Measurements from ENCODE around the gene CD6.

CD6 gene

GRCh38 chr11:60935676-60936442, 35.6 kb upstream of the CD6 start:
- H3K4me3 ChIP-seq (replicated peaks; ENCODE audit: insufficient read depth, low read length): no peak overlapping the region
- DNase-seq (ENCODE audit: low read depth in 1 of 2, low spot score in 1 of 2): no peak
- TF ChIP-seq CTCF (IDR thresholded peaks at IDR 0.05; ENCODE audit: insufficient read depth, low read length) (no peak), GABPA (IDR thresholded peaks at IDR 0.05; ENCODE audit: low read depth) (no peak), SPI1 (IDR thresholded peaks at IDR 0.05; ENCODE audit: borderline replicate concordance, low read depth) (no peak), POLR2AphosphoS5 (IDR thresholded peaks at IDR 0.05; ENCODE audit: low read depth) (no peak)
- TF ChIP-seq, protein P1, sequence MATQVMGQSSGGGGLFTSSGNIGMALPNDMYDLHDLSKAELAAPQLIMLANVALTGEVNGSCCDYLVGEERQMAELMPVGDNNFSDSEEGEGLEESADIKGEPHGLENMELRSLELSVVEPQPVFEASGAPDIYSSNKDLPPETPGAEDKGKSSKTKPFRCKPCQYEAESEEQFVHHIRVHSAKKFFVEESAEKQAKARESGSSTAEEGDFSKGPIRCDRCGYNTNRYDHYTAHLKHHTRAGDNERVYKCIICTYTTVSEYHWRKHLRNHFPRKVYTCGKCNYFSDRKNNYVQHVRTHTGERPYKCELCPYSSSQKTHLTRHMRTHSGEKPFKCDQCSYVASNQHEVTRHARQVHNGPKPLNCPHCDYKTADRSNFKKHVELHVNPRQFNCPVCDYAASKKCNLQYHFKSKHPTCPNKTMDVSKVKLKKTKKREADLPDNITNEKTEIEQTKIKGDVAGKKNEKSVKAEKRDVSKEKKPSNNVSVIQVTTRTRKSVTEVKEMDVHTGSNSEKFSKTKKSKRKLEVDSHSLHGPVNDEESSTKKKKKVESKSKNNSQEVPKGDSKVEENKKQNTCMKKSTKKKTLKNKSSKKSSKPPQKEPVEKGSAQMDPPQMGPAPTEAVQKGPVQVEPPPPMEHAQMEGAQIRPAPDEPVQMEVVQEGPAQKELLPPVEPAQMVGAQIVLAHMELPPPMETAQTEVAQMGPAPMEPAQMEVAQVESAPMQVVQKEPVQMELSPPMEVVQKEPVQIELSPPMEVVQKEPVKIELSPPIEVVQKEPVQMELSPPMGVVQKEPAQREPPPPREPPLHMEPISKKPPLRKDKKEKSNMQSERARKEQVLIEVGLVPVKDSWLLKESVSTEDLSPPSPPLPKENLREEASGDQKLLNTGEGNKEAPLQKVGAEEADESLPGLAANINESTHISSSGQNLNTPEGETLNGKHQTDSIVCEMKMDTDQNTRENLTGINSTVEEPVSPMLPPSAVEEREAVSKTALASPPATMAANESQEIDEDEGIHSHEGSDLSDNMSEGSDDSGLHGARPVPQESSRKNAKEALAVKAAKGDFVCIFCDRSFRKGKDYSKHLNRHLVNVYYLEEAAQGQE (IDR thresholded peaks at IDR 0.05; ENCODE audit: insufficient replicate concordance, low read depth): no peak
- H3K27ac ChIP-seq (replicated peaks): no peak overlapping the region
- no peaks in the 10 kb centered on the region for H3K27me3 ChIP-seq (ENCODE audit: insufficient read depth, poor library complexity, severe bottlenecking)

DNA sequence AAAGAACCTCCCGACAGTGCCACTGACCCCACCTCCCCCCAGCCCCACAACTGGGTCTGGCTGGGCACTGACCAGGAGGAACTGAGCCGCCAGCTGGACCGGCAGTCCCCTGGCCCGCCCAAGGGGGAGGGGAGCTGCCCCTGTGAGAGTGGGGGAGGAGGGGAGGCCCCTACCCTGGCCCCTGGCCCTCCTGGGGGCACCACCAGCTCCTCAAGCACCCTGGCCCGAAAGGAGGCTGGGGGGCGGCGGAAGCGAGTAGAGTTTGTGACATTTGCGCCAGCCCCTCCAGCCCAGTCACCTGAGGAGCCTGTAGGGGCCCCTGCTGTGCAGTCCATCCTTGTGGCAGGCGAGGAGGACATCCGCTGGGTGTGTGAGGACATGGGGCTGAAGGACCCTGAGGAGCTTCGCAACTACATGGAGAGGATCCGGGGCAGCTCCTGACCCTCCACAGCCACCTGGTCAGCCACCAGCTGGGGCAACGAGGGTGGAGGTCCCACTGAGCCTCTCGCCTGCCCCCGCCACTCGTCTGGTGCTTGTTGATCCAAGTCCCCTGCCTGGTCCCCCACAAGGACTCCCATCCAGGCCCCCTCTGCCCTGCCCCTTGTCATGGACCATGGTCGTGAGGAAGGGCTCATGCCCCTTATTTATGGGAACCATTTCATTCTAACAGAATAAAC, 34.9 kb upstream of the CD6 start:
- no peak for DNase-seq (ENCODE audit: low read depth in 1 of 2, low spot score in 1 of 2)
- Histone ChIP-seq H3K27me3 (ENCODE audit: insufficient read depth, poor library complexity, severe bottlenecking) (no peaks in the 10 kb centered on the region), H3K27ac (replicated peaks) (no peak overlapping the region), H3K4me3 (replicated peaks; ENCODE audit: insufficient read depth, low read length) (no peak overlapping the region)
- TF ChIP-seq, protein P1 (IDR thresholded peaks at IDR 0.05; ENCODE audit: insufficient replicate concordance, low read depth): no peak
- TF ChIP-seq SPI1 (IDR thresholded peaks at IDR 0.05; ENCODE audit: borderline replicate concordance, low read depth) (no peak), GABPA (IDR thresholded peaks at IDR 0.05; ENCODE audit: low read depth) (no peak), CTCF (IDR thresholded peaks at IDR 0.05; ENCODE audit: insufficient read depth, low read length) (no peak), POLR2AphosphoS5 (IDR thresholded peaks at IDR 0.05; ENCODE audit: low read depth) (no peak)

GRCh38 chr11:60937144-60937527, 34.3 kb upstream of the CD6 start:
- DNase-seq (ENCODE audit: low read depth in 1 of 2, low spot score in 1 of 2): no peak
- no peak for TF ChIP-seq CTCF (IDR thresholded peaks at IDR 0.05; ENCODE audit: insufficient read depth, low read length)
- no peak for TF ChIP-seq POLR2AphosphoS5 (IDR thresholded peaks at IDR 0.05; ENCODE audit: low read depth)
- TF ChIP-seq GABPA (IDR thresholded peaks at IDR 0.05; ENCODE audit: low read depth): no peak
- TF ChIP-seq SPI1 (IDR thresholded peaks at IDR 0.05; ENCODE audit: borderline replicate concordance, low read depth): no peak
- TF ChIP-seq, protein P1 (IDR thresholded peaks at IDR 0.05; ENCODE audit: insufficient replicate concordance, low read depth): no peak
- H3K4me3 ChIP-seq (replicated peaks; ENCODE audit: insufficient read depth, low read length): no peak overlapping the region
- H3K27me3 ChIP-seq (ENCODE audit: insufficient read depth, poor library complexity, severe bottlenecking): no peaks in the 10 kb centered on the region
- H3K27ac ChIP-seq (replicated peaks): no peak overlapping the region

Measured in HL-60 (cell line).